Measurements from ENCODE around the gene MOB3B. TPM values are rescaled to one million over a fixed set of nuclear protein-coding genes. Genes with fewer than 3 reads are reported as not detected.

Gene MOB3B
- total and polyA plus RNA-seq, 7 experiments from 2014 or later = 0.07 to 1.8 (median 0.72) TPM; not detected in 1

- no peak overlapping the region for H3K27ac ChIP-seq (ENCODE audit: low read depth, low read length)
- Mint-ChIP-seq H3K27me3 (no peaks in the 10 kb centered on the region), H3K36me3 (no peaks in the 10 kb centered on the region), H3K9me3 (peaks cover 0 to 4% (median 0%) of the 10 kb centered on the region in 11 donors), H3K27ac (no peak overlapping the region), H3K4me3 (no peak overlapping the region), H3K4me1 (peaks cover 0 to 12% (median 0%) of the 10 kb centered on the region in 7 donors)
- no peak overlapping the region for H3K4me3 ChIP-seq (ENCODE audit: low read length)
- intact Hi-C loops (cut with micrococcal nuclease) = loop anchor here in 1 of 2 donors (10.0 kb wide), 1 partner anchor 388 kb away; no protein-coding TSS in a partner anchor
- no peak for DNase-seq
- H3K27me3 ChIP-seq (ENCODE audit: control insufficient read depth in 2 of 2, insufficient read depth in 2 of 2, low read length in 2 of 2) = no peaks in the 10 kb centered on the region
- no peak for ATAC-seq
- no peaks in the 10 kb centered on the region for H3K36me3 ChIP-seq (ENCODE audit: control insufficient read depth in 2 of 3, insufficient read depth in 3 of 3, low read length in 3 of 3)
- ChIA-PET POLR2A (no interaction called here), CTCF (no interaction called here)
- H3K9me3 ChIP-seq (ENCODE audit: control insufficient read depth in 2 of 3, low read length in 3 of 3) = no peaks in the 10 kb centered on the region
- H3K4me1 ChIP-seq (ENCODE audit: control insufficient read depth in 2 of 2, insufficient read depth in 2 of 2, low read length in 2 of 2) = no peaks in the 10 kb centered on the region
These were observed 192.4 kb downstream of the MOB3B start for GRCh38 chr9:27337236-27337635.

- H3K27ac Mint-ChIP-seq = no peak overlapping the region
- no peaks in the 10 kb centered on the region for H3K9me3 ChIP-seq (ENCODE audit: control insufficient read depth in 2 of 3, low read length in 3 of 3)
- H3K36me3 Mint-ChIP-seq = no peaks in the 10 kb centered on the region
- DNase-seq (no peak), ATAC-seq (no peak)
- ChIA-PET CTCF (no interaction called here), POLR2A (no interaction called here)
- intact Hi-C loops (cut with micrococcal nuclease) = loop anchor here in 1 of 2 donors (10.0 kb wide), 1 partner anchor 388 kb away; no protein-coding TSS in a partner anchor
- peaks cover 0 to 4% (median 0%) of the 10 kb centered on the region in 11 donors for H3K9me3 Mint-ChIP-seq
- no peak overlapping the region for H3K4me3 Mint-ChIP-seq
- no peaks in the 10 kb centered on the region for H3K27me3 Mint-ChIP-seq
- no peaks in the 10 kb centered on the region for H3K4me1 ChIP-seq (ENCODE audit: control insufficient read depth in 2 of 2, insufficient read depth in 2 of 2, low read length in 2 of 2)
- H3K27me3 ChIP-seq (ENCODE audit: control insufficient read depth in 2 of 2, insufficient read depth in 2 of 2, low read length in 2 of 2) = no peaks in the 10 kb centered on the region
- no peaks in the 10 kb centered on the region for H3K36me3 ChIP-seq (ENCODE audit: control insufficient read depth in 2 of 3, insufficient read depth in 3 of 3, low read length in 3 of 3)
- H3K4me1 Mint-ChIP-seq = peaks cover 0 to 12% (median 0%) of the 10 kb centered on the region in 7 donors
- H3K4me3 ChIP-seq (ENCODE audit: low read length) = no peak overlapping the region
- H3K27ac ChIP-seq (ENCODE audit: low read depth, low read length) = no peak overlapping the region
These were observed 192.8 kb downstream of the MOB3B start for GRCh38 chr9:27336829-27337228.

GRCh38 chr9:27336126-27336525, 193.5 kb downstream of the MOB3B start:
- Mint-ChIP-seq H3K9me3 (no peaks in the 10 kb centered on the region), H3K4me1 (peaks cover 0 to 12% (median 0%) of the 10 kb centered on the region in 7 donors), H3K36me3 (no peaks in the 10 kb centered on the region), H3K4me3 (no peak overlapping the region), H3K27ac (no peak overlapping the region), H3K27me3 (peaks cover 0 to 4% (median 0%) of the 10 kb centered on the region in 5 donors)
- intact Hi-C loops (cut with micrococcal nuclease) = loop anchor here in 1 of 2 donors (10.0 kb wide), 1 partner anchor 389 kb away; no protein-coding TSS in a partner anchor
- ChIA-PET CTCF (no interaction called here), POLR2A (no interaction called here)
- Histone ChIP-seq H3K36me3 (ENCODE audit: control insufficient read depth in 2 of 3, insufficient read depth in 3 of 3, low read length in 3 of 3) (no peaks in the 10 kb centered on the region), H3K27me3 (ENCODE audit: control insufficient read depth in 2 of 2, insufficient read depth in 2 of 2, low read length in 2 of 2) (no peaks in the 10 kb centered on the region), H3K9me3 (ENCODE audit: control insufficient read depth in 2 of 3, low read length in 3 of 3) (no peaks in the 10 kb centered on the region), H3K4me1 (ENCODE audit: control insufficient read depth in 2 of 2, insufficient read depth in 2 of 2, low read length in 2 of 2) (no peaks in the 10 kb centered on the region), H3K4me3 (ENCODE audit: low read length) (no peak overlapping the region), H3K27ac (ENCODE audit: low read depth, low read length) (no peak overlapping the region)
- ATAC-seq = no peak
- DNase-seq = no peak

- no peak overlapping the region for H3K4me3 ChIP-seq (ENCODE audit: low read length)
- ATAC-seq = peak; percentile 75
- H3K4me1 Mint-ChIP-seq = peaks cover 0 to 12% (median 0%) of the 10 kb centered on the region in 7 donors
- CTCF ChIA-PET = interaction anchor here (1.0 kb wide), 1 partner anchor 197 kb away, joined by 4 read pairs; no protein-coding TSS in a partner anchor
- no peak for DNase-seq
- H3K36me3 Mint-ChIP-seq = no peaks in the 10 kb centered on the region
- H3K27ac Mint-ChIP-seq = no peak overlapping the region
- H3K36me3 ChIP-seq (ENCODE audit: control insufficient read depth in 2 of 3, insufficient read depth in 3 of 3, low read length in 3 of 3) = no peaks in the 10 kb centered on the region
- H3K4me1 ChIP-seq (ENCODE audit: control insufficient read depth in 2 of 2, insufficient read depth in 2 of 2, low read length in 2 of 2) = no peaks in the 10 kb centered on the region
- H3K9me3 Mint-ChIP-seq = no peaks in the 10 kb centered on the region
- no peaks in the 10 kb centered on the region for H3K9me3 ChIP-seq (ENCODE audit: control insufficient read depth in 2 of 3, low read length in 3 of 3)
- intact Hi-C loops (cut with micrococcal nuclease) = loop anchor here in 1 of 2 donors (10.0 kb wide), 1 partner anchor 390 kb away; no protein-coding TSS in a partner anchor
- no peak overlapping the region for H3K27ac ChIP-seq (ENCODE audit: low read depth, low read length)
- no peaks in the 10 kb centered on the region for H3K27me3 ChIP-seq (ENCODE audit: control insufficient read depth in 2 of 2, insufficient read depth in 2 of 2, low read length in 2 of 2)
- POLR2A ChIA-PET = no interaction called here
- no peak overlapping the region for H3K4me3 Mint-ChIP-seq
- peaks cover 0 to 4% (median 0%) of the 10 kb centered on the region in 5 donors for H3K27me3 Mint-ChIP-seq
These were observed 194.5 kb downstream of the MOB3B start for GRCh38 chr9:27335075-27335474.

- intact Hi-C loops (cut with micrococcal nuclease) = loop anchor here (1.0 to 10.0 kb wide), 7 partner anchors 33 to 739 kb away; partner anchors contain the start of genes C9orf72 (in 2 of the 2) and MOB3B (in 2 of the 2)
- peak in 7 of 9 donors; percentile 42 to 67 (median 58) for DNase-seq
- POLR2A ChIA-PET = interaction anchor here (0.6 kb wide), 2 partner anchors 221 to 286 kb away, joined by 3 read pairs; no protein-coding TSS in a partner anchor
- Histone ChIP-seq H3K36me3 (ENCODE audit: control insufficient read depth in 2 of 3, insufficient read depth in 3 of 3, low read length in 3 of 3) (no peaks in the 10 kb centered on the region), H3K4me3 (ENCODE audit: low read length) (no peak overlapping the region), H3K27ac (ENCODE audit: low read depth, low read length) (no peak overlapping the region), H3K4me1 (ENCODE audit: control insufficient read depth in 2 of 2, insufficient read depth in 2 of 2, low read length in 2 of 2) (no peaks in the 10 kb centered on the region), H3K27me3 (ENCODE audit: control insufficient read depth in 2 of 2, insufficient read depth in 2 of 2, low read length in 2 of 2) (no peaks in the 10 kb centered on the region), H3K9me3 (ENCODE audit: control insufficient read depth in 2 of 3, low read length in 3 of 3) (no peaks in the 10 kb centered on the region)
- H3K36me3 Mint-ChIP-seq = no peaks in the 10 kb centered on the region
- H3K4me1 Mint-ChIP-seq = peaks cover 0 to 12% (median 0%) of the 10 kb centered on the region in 7 donors
- H3K9me3 Mint-ChIP-seq = no peaks in the 10 kb centered on the region
- CTCF ChIA-PET = interaction anchor here (0.6 to 3.0 kb wide), 8 partner anchors 8 to 281 kb away, joined by 3 to 24 read pairs (median 4); partner anchors contain the start of gene MOB3B
- no peak overlapping the region for H3K4me3 Mint-ChIP-seq
- peak; percentile 73 for ATAC-seq
- no peak overlapping the region for H3K27ac Mint-ChIP-seq
- peaks cover 0 to 4% (median 0%) of the 10 kb centered on the region in 5 donors for H3K27me3 Mint-ChIP-seq
These were observed 196.2 kb downstream of the MOB3B start for GRCh38 chr9:27333241-27334052.

GRCh38 chr9:27331393-27331792, 198.2 kb downstream of the MOB3B start:
- Histone ChIP-seq H3K4me1 (ENCODE audit: control insufficient read depth in 2 of 2, insufficient read depth in 2 of 2, low read length in 2 of 2) (no peaks in the 10 kb centered on the region), H3K36me3 (ENCODE audit: control insufficient read depth in 2 of 3, insufficient read depth in 3 of 3, low read length in 3 of 3) (no peaks in the 10 kb centered on the region), H3K27ac (ENCODE audit: low read depth, low read length) (no peak overlapping the region), H3K4me3 (ENCODE audit: low read length) (no peak overlapping the region), H3K9me3 (ENCODE audit: control insufficient read depth in 2 of 3, low read length in 3 of 3) (no peaks in the 10 kb centered on the region), H3K27me3 (ENCODE audit: control insufficient read depth in 2 of 2, insufficient read depth in 2 of 2, low read length in 2 of 2) (no peaks in the 10 kb centered on the region)
- H3K27me3 Mint-ChIP-seq = peaks cover 0 to 4% (median 0%) of the 10 kb centered on the region in 5 donors
- intact Hi-C loops (cut with micrococcal nuclease) = loop anchor here in 1 of 2 donors (10.0 kb wide), 1 partner anchor 393 kb away; no protein-coding TSS in a partner anchor
- no peaks in the 10 kb centered on the region for H3K36me3 Mint-ChIP-seq
- no peak overlapping the region for H3K4me3 Mint-ChIP-seq
- peaks cover 0 to 1% (median 0%) of the 10 kb centered on the region in 11 donors for H3K9me3 Mint-ChIP-seq
- peak overlapping the region in 1 of 9 donors; percentile 39 for H3K27ac Mint-ChIP-seq
- CTCF ChIA-PET = interaction anchor here (1.2 to 3.0 kb wide), 2 partner anchors 199 to 203 kb away, joined by 3 to 24 read pairs; partner anchors contain the start of gene MOB3B
- ATAC-seq (no peak), DNase-seq (no peak)
- H3K4me1 Mint-ChIP-seq = peaks cover 0 to 10% (median 0%) of the 10 kb centered on the region in 7 donors
- POLR2A ChIA-PET = no interaction called here
